ENCODE data around the gene RBM41.
A peak's percentile ranks its signal among the peaks of the same experiment; 100 is the strongest.

The RBM41 gene

GRCh38 chrX:107025545-107025944 is 93.1 kb downstream of the RBM41 start:
- peak; percentile 18 for DNase-seq

GRCh38 chrX:107014936-107015335 is 103.7 kb downstream of the RBM41 start:
- DNase-seq: no peak
